Neuronal stem cell (in vitro differentiated cells): ENCODE data around the gene RAB13.

Experiments used
- DNase-seq: peaks from one replicate; pipeline ENCODE4 v3.0.0-alpha.2; 2013; ENCODE audit warnings: low spot score
- H2AFZ ChIP-seq: one replicate; pipeline ENCODE4 v1.6.1; 2013; ENCODE audit warnings: mild to moderate bottlenecking, low read length, inconsistent platforms
- H2AK5ac ChIP-seq: 2 replicates; pipeline ENCODE4 v1.6.1; 2013; ENCODE audit warnings: low read depth, mild to moderate bottlenecking, inconsistent platforms, low read length, moderate library complexity, mixed read lengths
- H2BK120ac ChIP-seq: 2 replicates; pipeline ENCODE4 v1.6.1; 2013; ENCODE audit warnings: low read depth, mild to moderate bottlenecking, inconsistent platforms, low read length, moderate library complexity, mixed read lengths
- H2BK12ac ChIP-seq: one replicate; pipeline ENCODE4 v1.6.1; 2013; ENCODE audit warnings: low read length, inconsistent platforms
- H2BK15ac ChIP-seq: 2 replicates; pipeline ENCODE4 v1.6.1; 2013; ENCODE audit warnings: mild to moderate bottlenecking, low read length, inconsistent platforms, mixed read lengths
- H2BK5ac ChIP-seq: one replicate; pipeline ENCODE4 v1.6.1; 2013; ENCODE audit warnings: inconsistent platforms, mild to moderate bottlenecking, low read length, moderate library complexity
- H3K14ac ChIP-seq: one replicate; pipeline ENCODE4 v1.6.1; 2013; ENCODE audit warnings: low read length, inconsistent platforms
- H3K18ac ChIP-seq: 2 replicates; pipeline ENCODE4 v1.6.1; 2013; ENCODE audit warnings: low read length, inconsistent platforms
- H3K23ac ChIP-seq: 2 replicates; pipeline ENCODE4 v1.6.1; 2013; ENCODE audit warnings: low read depth, mild to moderate bottlenecking, mixed read lengths, low read length, inconsistent platforms; ENCODE audit not compliant: poor library complexity
- H3K27ac ChIP-seq: replicated peaks from 3 replicates; pipeline ENCODE4 v1.5.1; 2013; ENCODE audit warnings: low read length, inconsistent platforms
- H3K27me3 ChIP-seq, 3 experiments: 2 replicates each; pipeline ENCODE4 v1.6.1; 2013; ENCODE audit warnings: low read length in 3 of 3, mild to moderate bottlenecking in 2 of 3, inconsistent platforms in 1 of 3, low read depth in 1 of 3, mixed read lengths in 1 of 3, moderate library complexity in 1 of 3; ENCODE audit not compliant: control insufficient read depth in 3 of 3, insufficient read depth in 3 of 3
- H3K36me3 ChIP-seq, 2 donors: replicated peaks in 1 of 2; 2 replicates each; pipeline ENCODE4 v1.6.1; 2013; ENCODE audit warnings: low read length in 2 of 2; ENCODE audit not compliant: control insufficient read depth in 2 of 2, insufficient read depth in 2 of 2
- H3K4ac ChIP-seq: 2 replicates; pipeline ENCODE4 v1.6.1; 2013; ENCODE audit warnings: inconsistent platforms, mild to moderate bottlenecking, low read length, moderate library complexity
- H3K4me1 ChIP-seq, 2 donors: 1 replicate in 1 of 2; 2 replicates in 1 of 2; pipeline ENCODE4 v1.6.1; 2013; ENCODE audit warnings: low read length in 2 of 2, low read depth in 1 of 2; ENCODE audit not compliant: control insufficient read depth in 2 of 2, insufficient read depth in 1 of 2
- H3K4me2 ChIP-seq: one replicate; pipeline ENCODE4 v1.6.1; 2013; ENCODE audit warnings: mild to moderate bottlenecking, low read length, inconsistent platforms; ENCODE audit not compliant: insufficient read depth, poor library complexity, severe bottlenecking
- H3K4me3 ChIP-seq, 2 donors: 2 replicates each; pipeline ENCODE4 v1.5.1; 2013; ENCODE audit warnings: low read length in 2 of 2, mild to moderate bottlenecking in 2 of 2, inconsistent platforms in 1 of 2, moderate library complexity in 1 of 2
- H3K79me1 ChIP-seq: one replicate; pipeline ENCODE4 v1.6.1; 2013; ENCODE audit warnings: low read depth, mild to moderate bottlenecking, inconsistent platforms, low read length, moderate library complexity
- H3K9ac ChIP-seq: one replicate; pipeline ENCODE4 v1.6.1; 2013; ENCODE audit warnings: mild to moderate bottlenecking, low read depth, low read length, inconsistent platforms; ENCODE audit not compliant: poor library complexity
- H3K9me3 ChIP-seq, 2 donors: replicated peaks in 1 of 2; 2 replicates each; pipeline versions ENCODE3 to v1.6.1; 2013; ENCODE audit warnings: low read length in 2 of 2, mild to moderate bottlenecking in 2 of 2, inconsistent platforms in 1 of 2, low read depth in 1 of 2, mixed read lengths in 1 of 2, moderate library complexity in 1 of 2; ENCODE audit not compliant: control insufficient read depth in 2 of 2, insufficient read depth in 1 of 2
- H4K8ac ChIP-seq: one replicate; pipeline ENCODE4 v1.6.1; 2013; ENCODE audit warnings: low read depth, mild to moderate bottlenecking, inconsistent platforms, low read length, moderate library complexity
- H4K91ac ChIP-seq: one replicate; pipeline ENCODE4 v1.6.1; 2013; ENCODE audit warnings: low read length, low read depth, mild to moderate bottlenecking, inconsistent platforms; ENCODE audit not compliant: poor library complexity
- WGBS, 2 donors: extraction: QIAGEN DNeasy Blood & Tissue Kit; methylation state at CpG; one replicate each; pipeline ENCODE4 v1.1.7; 2013; ENCODE audit warnings: missing lambda C conversion rate in 2 of 2, mixed read lengths in 1 of 2; ENCODE audit not compliant: insufficient read length in 2 of 2, insufficient replicate concordance in 1 of 2; ENCODE audit errors: extremely low coverage in 2 of 2; 5-methylcytosine and 5-hydroxymethylcytosine counted together
- small RNA-seq: library from polyadenylated mRNA; stranded (forward); fragments of <200 nt; extraction: miRNeasy Mini kit (QIAGEN cat#:217004); gene quantifications from one replicate; pipeline ENCODE3, GENCODE V24; 2013; ENCODE audit not compliant: insufficient read depth

Gene RAB13

GRCh38 chr1:153933955-153934354, 52.2 kb downstream of the RAB13 start:
- no peak overlapping the region for H3K23ac ChIP-seq
- no peak overlapping the region for H3K4me3 ChIP-seq
- peaks cover 14 to 86% of the 10 kb centered on the region in 2 donors for H3K36me3 ChIP-seq
- no peak overlapping the region for H3K27ac ChIP-seq
- WGBS, 2 donors, result no CpG with 5 or more reads among the region's 11 CpGs
- H3K27me3 ChIP-seq, result no peaks in the 10 kb centered on the region
- no peak overlapping the region for H4K91ac ChIP-seq
- no peak for DNase-seq
- H2AFZ ChIP-seq, result no peak overlapping the region
- no peak overlapping the region for H2BK12ac ChIP-seq
- no peak overlapping the region for H2AK5ac ChIP-seq
- H4K8ac ChIP-seq, result no peak overlapping the region
- no peaks in the 10 kb centered on the region for H3K79me1 ChIP-seq
- no peak overlapping the region for H3K4ac ChIP-seq
- H3K14ac ChIP-seq, result no peak overlapping the region
- H3K4me2 ChIP-seq, result no peak overlapping the region
- no peak overlapping the region for H2BK15ac ChIP-seq
- no peak overlapping the region for H3K18ac ChIP-seq
- no peak overlapping the region for H3K9ac ChIP-seq
- H3K4me1 ChIP-seq, result no peaks in the 10 kb centered on the region
- H3K9me3 ChIP-seq, result no peaks in the 10 kb centered on the region
- H2BK5ac ChIP-seq, result no peak overlapping the region
- H2BK120ac ChIP-seq, result no peak overlapping the region

- Histone ChIP-seq H4K8ac (no peak overlapping the region), H3K4me3 (no peak overlapping the region), H2BK120ac (no peak overlapping the region), H3K4me2 (no peak overlapping the region), H2BK5ac (no peak overlapping the region), H2BK15ac (no peak overlapping the region), H3K18ac (no peak overlapping the region), H3K4me1 (no peaks in the 10 kb centered on the region), H2BK12ac (no peak overlapping the region), H3K27ac (no peak overlapping the region), H3K4ac (no peak overlapping the region), H3K36me3 (peaks cover 14 to 81% of the 10 kb centered on the region in 2 donors), H3K79me1 (no peaks in the 10 kb centered on the region), H2AFZ (no peak overlapping the region), H4K91ac (no peak overlapping the region), H3K27me3 (no peaks in the 10 kb centered on the region), H3K9ac (peak overlapping the region; percentile 21), H3K14ac (no peak overlapping the region), H2AK5ac (no peak overlapping the region), H3K23ac (no peak overlapping the region), H3K9me3 (no peaks in the 10 kb centered on the region)
- WGBS, 2 donors, result no CpG with 5 or more reads among the region's 14 CpGs
- DNase-seq, result no peak
Measured at GRCh38 chr1:153933430-153933829, 52.7 kb downstream of the RAB13 start.

- H3K14ac ChIP-seq, result peak overlapping the region; percentile 71
- H2BK12ac ChIP-seq, result peak overlapping the region; percentile 58
- H3K9ac ChIP-seq, result peak overlapping the region; percentile 21
- DNase-seq, result no peak
- H3K27me3 ChIP-seq, result no peaks in the 10 kb centered on the region
- H3K36me3 ChIP-seq, result peaks cover 13 to 76% of the 10 kb centered on the region in 2 donors
- no peak overlapping the region for H3K4me2 ChIP-seq
- H2AK5ac ChIP-seq, result no peak overlapping the region
- H3K4me1 ChIP-seq, result no peaks in the 10 kb centered on the region
- peak overlapping the region; percentile 38 for H3K18ac ChIP-seq
- no CpG with 5 or more reads among the region's 18 CpGs for WGBS, 2 donors
- H2BK5ac ChIP-seq, result no peak overlapping the region
- no peak overlapping the region for H2AFZ ChIP-seq
- no peak overlapping the region for H2BK120ac ChIP-seq
- H2BK15ac ChIP-seq, result no peak overlapping the region
- H4K8ac ChIP-seq, result no peak overlapping the region
- H3K23ac ChIP-seq, result peak overlapping the region; percentile 91
- H3K4ac ChIP-seq, result no peak overlapping the region
- peak overlapping the region in 1 of 2 donors; percentile 12 for H3K4me3 ChIP-seq
- no peak overlapping the region for H4K91ac ChIP-seq
- no peak overlapping the region for H3K27ac ChIP-seq
- no peaks in the 10 kb centered on the region for H3K9me3 ChIP-seq
- H3K79me1 ChIP-seq, result no peaks in the 10 kb centered on the region
Measured at GRCh38 chr1:153932156-153933131, 53.7 kb downstream of the RAB13 start.

Small RNA genes lying within 50 kb of the gene (small RNA-seq; reads per million reads assigned to genes)
- 16.2 reads per million, percentile 74 among the genes with 10 or more reads in this experiment for gene MIR6737
